ENCODE results near the gene PTGFR.

PTGFR gene

GRCh38 chr1:78483903-78484302 is 6.9 kb upstream of the PTGFR start:
- no peak for DNase-seq (ENCODE audit: low read depth)
- H3K4me3 ChIP-seq (ENCODE audit: low read depth, low read length), result no peak overlapping the region
- TF ChIP-seq CTCF (IDR thresholded peaks at IDR 0.05; ENCODE audit: low read depth, low read length), result no peak
- no peak for TF ChIP-seq POLR2A (IDR thresholded peaks at IDR 0.05; ENCODE audit: extremely low read depth, insufficient read length)
- TF ChIP-seq MAX (IDR thresholded peaks at IDR 0.05; ENCODE audit: low read depth, low read length), result no peak
- no peak for TF ChIP-seq MYC (IDR thresholded peaks at IDR 0.05; ENCODE audit: low read depth, low read length)

- no peak for DNase-seq (ENCODE audit: low read depth)
- TF ChIP-seq POLR2A (IDR thresholded peaks at IDR 0.05; ENCODE audit: extremely low read depth, insufficient read length) (no peak), CTCF (IDR thresholded peaks at IDR 0.05; ENCODE audit: low read depth, low read length) (no peak), MAX (IDR thresholded peaks at IDR 0.05; ENCODE audit: low read depth, low read length) (no peak), MYC (IDR thresholded peaks at IDR 0.05; ENCODE audit: low read depth, low read length) (no peak)
- H3K4me3 ChIP-seq (ENCODE audit: low read depth, low read length), result no peak overlapping the region
Measured at GRCh38 chr1:78491451-78492071, 787 bp downstream of the PTGFR start.

- no peak overlapping the region for H3K4me3 ChIP-seq (ENCODE audit: low read depth, low read length)
- TF ChIP-seq POLR2A (IDR thresholded peaks at IDR 0.05; ENCODE audit: extremely low read depth, insufficient read length) (no peak), MAX (IDR thresholded peaks at IDR 0.05; ENCODE audit: low read depth, low read length) (no peak), CTCF (IDR thresholded peaks at IDR 0.05; ENCODE audit: low read depth, low read length) (no peak)
- DNase-seq (ENCODE audit: low read depth), result peak; percentile 26
Measured at GRCh38 chr1:78492386-78492950, 1.7 kb downstream of the PTGFR start.

GRCh38 chr1:78493451-78493850 is 2.7 kb downstream of the PTGFR start:
- no peak for TF ChIP-seq MYC (IDR thresholded peaks at IDR 0.05; ENCODE audit: low read depth, low read length)
- TF ChIP-seq POLR2A (IDR thresholded peaks at IDR 0.05; ENCODE audit: extremely low read depth, insufficient read length), result no peak
- no peak for TF ChIP-seq MAX (IDR thresholded peaks at IDR 0.05; ENCODE audit: low read depth, low read length)
- TF ChIP-seq CTCF (IDR thresholded peaks at IDR 0.05; ENCODE audit: low read depth, low read length), result no peak
- no peak for DNase-seq (ENCODE audit: low read depth)
- H3K4me3 ChIP-seq (ENCODE audit: low read depth, low read length), result no peak overlapping the region

- no peak for DNase-seq (ENCODE audit: low read depth)
- TF ChIP-seq MAX (IDR thresholded peaks at IDR 0.05; ENCODE audit: low read depth, low read length), result no peak
- no peak for TF ChIP-seq MYC (IDR thresholded peaks at IDR 0.05; ENCODE audit: low read depth, low read length)
- no peak for TF ChIP-seq CTCF (IDR thresholded peaks at IDR 0.05; ENCODE audit: low read depth, low read length)
- no peak for TF ChIP-seq POLR2A (IDR thresholded peaks at IDR 0.05; ENCODE audit: extremely low read depth, insufficient read length)
- H3K4me3 ChIP-seq (ENCODE audit: low read depth, low read length), result no peak overlapping the region
Measured at GRCh38 chr1:78497201-78497600, 6.4 kb downstream of the PTGFR start.

Data from NB4 (cell line).